ENCODE results near the gene NRAP. TPM values are rescaled to one million over a fixed set of nuclear protein-coding genes. Genes with fewer than 3 reads are reported as not detected.

NRAP gene
- total and polyA plus RNA-seq, 2 of the 4 experiments (the other 2 are of a cell fraction): not detected

- no peak for TF ChIP-seq CTCF (conservative IDR thresholded peaks at IDR 0.05; ENCODE audit: low read depth, low read length)
- TF ChIP-seq BHLHE40 (IDR thresholded peaks at IDR 0.05; ENCODE audit: low read depth, low read length): no peak
- no peak for TF ChIP-seq MXI1 (IDR thresholded peaks at IDR 0.05; ENCODE audit: borderline replicate concordance, low read depth, low read length)
- TF ChIP-seq USF2 (IDR thresholded peaks at IDR 0.05; ENCODE audit: low read depth, low read length): no peak
- TF ChIP-seq RAD21 (IDR thresholded peaks at IDR 0.05; ENCODE audit: low read length): no peak
- TF ChIP-seq SMC3 (IDR thresholded peaks at IDR 0.05; ENCODE audit: low read depth, low read length): no peak
- TF ChIP-seq RFX5 (IDR thresholded peaks at IDR 0.05; ENCODE audit: low read depth, low read length): no peak
- TF ChIP-seq CEBPB (IDR thresholded peaks at IDR 0.05; ENCODE audit: low read depth, low read length): no peak
- TF ChIP-seq, protein P1, sequence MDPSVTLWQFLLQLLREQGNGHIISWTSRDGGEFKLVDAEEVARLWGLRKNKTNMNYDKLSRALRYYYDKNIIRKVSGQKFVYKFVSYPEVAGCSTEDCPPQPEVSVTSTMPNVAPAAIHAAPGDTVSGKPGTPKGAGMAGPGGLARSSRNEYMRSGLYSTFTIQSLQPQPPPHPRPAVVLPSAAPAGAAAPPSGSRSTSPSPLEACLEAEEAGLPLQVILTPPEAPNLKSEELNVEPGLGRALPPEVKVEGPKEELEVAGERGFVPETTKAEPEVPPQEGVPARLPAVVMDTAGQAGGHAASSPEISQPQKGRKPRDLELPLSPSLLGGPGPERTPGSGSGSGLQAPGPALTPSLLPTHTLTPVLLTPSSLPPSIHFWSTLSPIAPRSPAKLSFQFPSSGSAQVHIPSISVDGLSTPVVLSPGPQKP (IDR thresholded peaks at IDR 0.05; ENCODE audit: borderline replicate concordance, low read depth, low read length): no peak
- no peak for TF ChIP-seq CHD1 (IDR thresholded peaks at IDR 0.05; ENCODE audit: low read depth, low read length)
- no peak for TF ChIP-seq NFE2L2 (IDR thresholded peaks at IDR 0.05; ENCODE audit: low read depth, low read length)
- no peak for TF ChIP-seq RCOR1 (IDR thresholded peaks at IDR 0.05; ENCODE audit: insufficient replicate concordance, low read length)
- no peak for TF ChIP-seq MAFK (IDR thresholded peaks at IDR 0.05; ENCODE audit: low read depth, low read length)
- TF ChIP-seq POLR2A (IDR thresholded peaks at IDR 0.05; ENCODE audit: low read depth, low read length): no peak
- Histone ChIP-seq H3K9me3 (ENCODE audit: control insufficient read depth, insufficient read depth, low read length) (no peaks in the 10 kb centered on the region), H4K8ac (ENCODE audit: low read depth in 2 of 2, low read length in 2 of 2) (no peak overlapping the region), H2BK5ac (ENCODE audit: low read depth, low read length, poor library complexity, severe bottlenecking) (no peak overlapping the region), H2BK20ac (ENCODE audit: low read depth, low read length) (no peak overlapping the region), H2AK5ac (ENCODE audit: low read depth, low read length) (no peak overlapping the region), H3K4me1 (ENCODE audit: control insufficient read depth, insufficient read depth, low read length) (no peaks in the 10 kb centered on the region), H3K27me3 (ENCODE audit: control insufficient read depth, insufficient read depth, low read length) (peaks cover 6% of the 10 kb centered on the region; the same call in 1 of the 2 replicates), H3K14ac (replicated peaks; ENCODE audit: low read depth, low read length) (no peak overlapping the region), H3K9me1 (ENCODE audit: insufficient read depth, low read length) (no peaks in the 10 kb centered on the region), H3K4ac (ENCODE audit: low read depth, low read length) (no peak overlapping the region), H4K20me1 (ENCODE audit: insufficient read depth, low read length) (no peaks in the 10 kb centered on the region), H2AK9ac (replicated peaks; ENCODE audit: low read depth, low read length, poor library complexity) (no peak overlapping the region), H4K5ac (ENCODE audit: low read depth, low read length) (no peak overlapping the region), H3K27ac (ENCODE audit: insufficient read depth, low read length) (no peak overlapping the region), H2AFZ (replicated peaks; ENCODE audit: low read length, poor library complexity) (no peak overlapping the region), H3K79me1 (ENCODE audit: low read depth in 1 of 2, low read length in 2 of 2) (no peaks in the 10 kb centered on the region), H4K91ac (ENCODE audit: insufficient read depth, low read depth, low read length) (no peak overlapping the region), H3K18ac (ENCODE audit: low read depth, low read length) (no peak overlapping the region), H3K36me3 (ENCODE audit: control insufficient read depth, insufficient read depth, low read length) (no peaks in the 10 kb centered on the region), H2BK15ac (ENCODE audit: low read depth, low read length) (no peak overlapping the region), H2BK120ac (ENCODE audit: low read depth, low read length) (no peak overlapping the region), H3K4me2 (ENCODE audit: low read depth, low read length) (no peak overlapping the region), H3K4me3 (ENCODE audit: insufficient read depth, low read depth, low read length) (no peak overlapping the region), H3K56ac (ENCODE audit: extremely low read depth, insufficient read depth, low read length) (no peak overlapping the region), H3K9ac (ENCODE audit: low read depth, low read length) (no peak overlapping the region), H3K23ac (ENCODE audit: low read depth, low read length) (no peak overlapping the region)
- no TSS peak for BruUV-seq (replicated peaks)
- intact Hi-C loops (cut with micrococcal nuclease): no loop called here
- no peak for ATAC-seq (ENCODE audit: low read depth)
- ChIA-PET POLR2A (ENCODE audit: unreplicated experiment) (no interaction called here), CTCF (interaction anchor here (0.6 to 0.9 kb wide), 2 partner anchors 9 to 28 kb away, joined by 3 to 7 read pairs; no protein-coding TSS in a partner anchor)
- WGBS, 2 experiments (ENCODE audit: extremely low coverage in 2 of 2, insufficient read length in 1 of 2): 75% methylated on average over 1 of the region's 5 CpGs; no CpG with 5 or more reads in 1 of the 2 experiments
- dilution Hi-C loops (cut with HindIII; ENCODE audit: low sequenced_read_pairs, unreplicated experiment): no loop called here
- DNase-seq: no peak
- in situ Hi-C loops (cut with MboI; ENCODE audit: low sequenced_read_pairs): no loop called here
Measured at GRCh38 chr10:113554214-113554613, 109.6 kb downstream of the NRAP start.
